HG02973 (cell line): Measurements from ENCODE around the gene NTN3.

Source experiments
- ATAC-seq: cut with Tn5 transposase; IDR thresholded peaks from one replicate; pipeline ENCODE4 v1.9.1; 2021; ENCODE audit warnings: moderate library complexity; ENCODE audit not compliant: unreplicated experiment

NTN3 gene

GRCh38 chr16:2512735-2513404 is 41.8 kb downstream of the NTN3 start:
- ATAC-seq, result peak; percentile 3

GRCh38 chr16:2513405-2514332 is 42.6 kb downstream of the NTN3 start, which contains the start of gene ATP6V0C:
Gene ATP6V0C, plus strand, starts transcription at chr16:2513952. Its CDS starts 152 bp downstream, at chr16:2514104.
- ATAC-seq, result peak; percentile 49

- ATAC-seq, result no peak
Observed at GRCh38 chr16:2514333-2515179, 43.5 kb downstream of the NTN3 start.

- ATAC-seq, result no peak
Observed at GRCh38 chr16:2515180-2515851, 44.2 kb downstream of the NTN3 start.

GRCh38 chr16:2516391-2517240 is 45.5 kb downstream of the NTN3 start:
- ATAC-seq, result no peak

GRCh38 chr16:2517954-2518605 is 47.0 kb downstream of the NTN3 start:
- no peak for ATAC-seq

- no peak for ATAC-seq
Observed at GRCh38 chr16:2518823-2519710, 48.0 kb downstream of the NTN3 start.

- ATAC-seq, result no peak
Observed at GRCh38 chr16:2519711-2520080, 48.6 kb downstream of the NTN3 start.

- ATAC-seq, result no peak
Observed at GRCh38 chr16:2520097-2520783, 49.1 kb downstream of the NTN3 start, which contains the start of gene AMDHD2. Gene AMDHD2, plus strand, starts transcription at chr16:2520371. Its CDS starts 88 bp downstream, at chr16:2520459.

GRCh38 chr16:2520784-2521531 is 49.9 kb downstream of the NTN3 start:
- ATAC-seq, result no peak
